A549 (cell line): ENCODE results near the gene ARHGAP35.

Source experiments
- ATOH8 ChIP-seq: fragments of 250-450 bp; sonication (Bioruptor Pico); IDR thresholded peaks from 2 replicates; pipeline ENCODE4 v1.5.0; 2020; ENCODE audit warnings: low read depth, mild to moderate bottlenecking, moderate library complexity
- CEBPB ChIP-seq, 2 experiments: fragments of >200 bp in 1 of 2; sonication (Bioruptor Twin) in 1 of 2; formaldehyde crosslinking in 1 of 2; IDR thresholded peaks; 2 replicates each; pipeline ENCODE4 v1.6.1; 2012 to 2016
- CTCF ChIP-seq: fragments of >200 bp; sonication (Bioruptor Twin); formaldehyde crosslinking; IDR thresholded peaks from 3 replicates; pipeline ENCODE4 v1.5.1; 2016
- FOXS1 ChIP-seq: fragments of 250-450 bp; sonication (Bioruptor Pico); IDR thresholded peaks from 2 replicates; pipeline ENCODE4 v1.5.0; 2020; ENCODE audit warnings: mild to moderate bottlenecking, moderate library complexity
- HDAC2 ChIP-seq: fragments of 200-600 bp; sonication (generic); IDR thresholded peaks from 2 replicates; pipeline ENCODE4 v1.6.1; 2016
- HMGXB4 ChIP-seq: fragments of 250-450 bp; sonication (Bioruptor Pico); IDR thresholded peaks from 2 replicates; pipeline ENCODE4 v1.5.0; 2021; ENCODE audit warnings: mild to moderate bottlenecking, moderate library complexity, borderline replicate concordance
- POLR2A ChIP-seq: IDR thresholded peaks from 2 replicates; pipeline ENCODE4 v1.6.1; 2012; ENCODE audit warnings: mild to moderate bottlenecking, low read length
- RAD21 ChIP-seq, 2 experiments: fragments of >200 bp in 1 of 2; sonication (Bioruptor Twin) in 1 of 2; formaldehyde crosslinking in 1 of 2; IDR thresholded peaks in 1 of 2; conservative IDR thresholded peaks in 1 of 2; 2 replicates in 1 of 2; 3 replicates in 1 of 2; pipeline ENCODE4 v1.6.1; 2012 to 2018; ENCODE audit warnings: inconsistent platforms in 1 of 2
- REST ChIP-seq: fragments of 200-600 bp; sonication (generic); IDR thresholded peaks from 2 replicates; pipeline ENCODE4 v1.6.1; 2016; ENCODE audit warnings: antibody characterized with exemption, mild to moderate bottlenecking, moderate library complexity
- RFX5 ChIP-seq: fragments of 450-650 bp; IDR thresholded peaks from 2 replicates; pipeline ENCODE4 v1.7.1; 2014; ENCODE audit warnings: antibody characterized with exemption, mild to moderate bottlenecking, moderate library complexity

GRCh38 chr19:46834121-46834520 is 26.7 kb upstream of the ARHGAP35 start:
- TF ChIP-seq CEBPB (IDR thresholded peaks at IDR 0.05), result no peak
- TF ChIP-seq REST, result no peak
- no peak for TF ChIP-seq RAD21 (conservative IDR thresholded peaks at IDR 0.05 in 1 of 2, IDR thresholded peaks at IDR 0.05 in 1 of 2)
- TF ChIP-seq CTCF, result no peak
- no peak for TF ChIP-seq RFX5
- TF ChIP-seq HDAC2, result no peak
- no peak for TF ChIP-seq POLR2A
- no peak for TF ChIP-seq HMGXB4
- TF ChIP-seq FOXS1 (CRISPR knock-in tag), result no peak
- no peak for TF ChIP-seq ATOH8 (CRISPR knock-in tag)
